Measurements from ENCODE around the gene TMTC2.

The TMTC2 gene

DNA sequence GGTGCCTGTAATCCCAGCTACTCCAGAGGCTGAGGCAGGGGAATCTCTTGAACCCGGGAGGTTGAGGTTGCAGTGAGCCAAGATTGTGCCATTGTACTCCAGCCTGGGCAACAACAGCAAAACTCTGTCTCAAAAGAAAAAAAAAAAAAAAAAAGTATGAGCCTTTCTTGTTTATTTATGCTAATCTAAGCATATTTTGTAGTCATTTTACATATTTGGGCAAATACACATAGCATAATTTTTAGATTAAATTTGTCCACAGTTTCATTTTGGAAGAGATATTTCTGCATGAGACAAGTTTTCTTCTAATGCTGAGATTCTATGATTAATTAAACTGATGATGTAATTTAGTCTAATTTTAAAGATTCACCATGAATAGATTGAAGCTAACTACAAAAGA, 494.4 kb downstream of the TMTC2 start:
- TF ChIP-seq, protein P1, sequence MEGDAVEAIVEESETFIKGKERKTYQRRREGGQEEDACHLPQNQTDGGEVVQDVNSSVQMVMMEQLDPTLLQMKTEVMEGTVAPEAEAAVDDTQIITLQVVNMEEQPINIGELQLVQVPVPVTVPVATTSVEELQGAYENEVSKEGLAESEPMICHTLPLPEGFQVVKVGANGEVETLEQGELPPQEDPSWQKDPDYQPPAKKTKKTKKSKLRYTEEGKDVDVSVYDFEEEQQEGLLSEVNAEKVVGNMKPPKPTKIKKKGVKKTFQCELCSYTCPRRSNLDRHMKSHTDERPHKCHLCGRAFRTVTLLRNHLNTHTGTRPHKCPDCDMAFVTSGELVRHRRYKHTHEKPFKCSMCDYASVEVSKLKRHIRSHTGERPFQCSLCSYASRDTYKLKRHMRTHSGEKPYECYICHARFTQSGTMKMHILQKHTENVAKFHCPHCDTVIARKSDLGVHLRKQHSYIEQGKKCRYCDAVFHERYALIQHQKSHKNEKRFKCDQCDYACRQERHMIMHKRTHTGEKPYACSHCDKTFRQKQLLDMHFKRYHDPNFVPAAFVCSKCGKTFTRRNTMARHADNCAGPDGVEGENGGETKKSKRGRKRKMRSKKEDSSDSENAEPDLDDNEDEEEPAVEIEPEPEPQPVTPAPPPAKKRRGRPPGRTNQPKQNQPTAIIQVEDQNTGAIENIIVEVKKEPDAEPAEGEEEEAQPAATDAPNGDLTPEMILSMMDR (IDR thresholded peaks at IDR 0.05; ENCODE audit: low read depth, low read length, missing control alignments): no peak

DNA sequence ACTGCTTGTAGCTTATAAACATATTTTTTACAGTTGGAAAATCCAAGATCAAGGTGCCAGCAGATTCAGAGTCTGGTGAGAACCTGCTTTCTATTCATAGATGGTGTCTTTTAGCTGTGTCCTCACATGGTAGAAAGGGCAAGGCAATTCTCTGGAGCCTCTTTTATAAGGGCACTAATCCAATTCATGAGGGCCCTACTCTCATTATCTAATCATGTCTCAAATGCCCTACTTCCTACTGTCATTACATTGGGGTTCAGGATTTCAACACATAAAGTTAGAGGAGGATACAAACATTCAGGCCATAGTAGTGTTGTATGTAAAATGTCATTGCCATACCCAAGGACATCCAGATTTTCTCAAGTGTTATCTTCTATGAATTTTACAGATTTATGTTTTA, 496.4 kb downstream of the TMTC2 start:
- TF ChIP-seq, protein P1 (IDR thresholded peaks at IDR 0.05; ENCODE audit: low read depth, low read length, missing control alignments): no peak
- no peak for DNase-seq (ENCODE audit: extremely low read depth, low read depth)
- no peak overlapping the region for H3K4me3 ChIP-seq (replicated peaks; ENCODE audit: low read depth, low read length)

More for the DNA sequence above, 494.4 kb downstream of the TMTC2 start:
- H3K4me3 ChIP-seq (replicated peaks; ENCODE audit: low read depth, low read length): no peak overlapping the region
- no peak for DNase-seq (ENCODE audit: extremely low read depth, low read depth)

Data from HFF-Myc (cell line).